ENCODE data around the gene TNFSF8.

Gene TNFSF8

GRCh38 chr9:114884787-114885452, 45.5 kb downstream of the TNFSF8 start:
- TF ChIP-seq, protein P1, sequence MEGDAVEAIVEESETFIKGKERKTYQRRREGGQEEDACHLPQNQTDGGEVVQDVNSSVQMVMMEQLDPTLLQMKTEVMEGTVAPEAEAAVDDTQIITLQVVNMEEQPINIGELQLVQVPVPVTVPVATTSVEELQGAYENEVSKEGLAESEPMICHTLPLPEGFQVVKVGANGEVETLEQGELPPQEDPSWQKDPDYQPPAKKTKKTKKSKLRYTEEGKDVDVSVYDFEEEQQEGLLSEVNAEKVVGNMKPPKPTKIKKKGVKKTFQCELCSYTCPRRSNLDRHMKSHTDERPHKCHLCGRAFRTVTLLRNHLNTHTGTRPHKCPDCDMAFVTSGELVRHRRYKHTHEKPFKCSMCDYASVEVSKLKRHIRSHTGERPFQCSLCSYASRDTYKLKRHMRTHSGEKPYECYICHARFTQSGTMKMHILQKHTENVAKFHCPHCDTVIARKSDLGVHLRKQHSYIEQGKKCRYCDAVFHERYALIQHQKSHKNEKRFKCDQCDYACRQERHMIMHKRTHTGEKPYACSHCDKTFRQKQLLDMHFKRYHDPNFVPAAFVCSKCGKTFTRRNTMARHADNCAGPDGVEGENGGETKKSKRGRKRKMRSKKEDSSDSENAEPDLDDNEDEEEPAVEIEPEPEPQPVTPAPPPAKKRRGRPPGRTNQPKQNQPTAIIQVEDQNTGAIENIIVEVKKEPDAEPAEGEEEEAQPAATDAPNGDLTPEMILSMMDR (IDR thresholded peaks at IDR 0.05) = no peak

GRCh38 chr9:114883709-114884108, 46.7 kb downstream of the TNFSF8 start:
- TF ChIP-seq, protein P1 (IDR thresholded peaks at IDR 0.05) = no peak

DNA sequence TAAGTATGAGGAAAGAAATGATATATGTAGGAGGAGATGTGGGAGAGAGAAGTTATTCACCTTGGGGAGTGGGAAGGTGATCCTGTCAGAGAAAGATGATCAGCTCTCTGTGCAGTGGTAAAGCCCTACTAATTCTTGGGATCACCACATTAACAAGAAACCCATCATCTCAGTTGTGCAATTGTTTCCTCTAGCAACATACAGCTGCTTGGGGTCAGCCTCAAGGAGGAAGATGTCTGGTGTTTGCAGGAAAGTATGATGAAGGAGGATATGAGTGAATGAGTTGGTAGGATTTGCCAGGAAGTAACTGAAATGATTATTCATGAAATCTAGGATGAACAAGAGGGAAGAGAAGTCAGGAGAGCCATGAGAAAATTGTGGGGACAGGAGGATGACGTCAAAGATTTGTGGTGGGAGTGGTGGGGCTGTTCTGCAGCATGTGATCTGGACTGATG, 50.1 kb downstream of the TNFSF8 start:
- TF ChIP-seq, protein P1 (IDR thresholded peaks at IDR 0.05) = no peak

DNA sequence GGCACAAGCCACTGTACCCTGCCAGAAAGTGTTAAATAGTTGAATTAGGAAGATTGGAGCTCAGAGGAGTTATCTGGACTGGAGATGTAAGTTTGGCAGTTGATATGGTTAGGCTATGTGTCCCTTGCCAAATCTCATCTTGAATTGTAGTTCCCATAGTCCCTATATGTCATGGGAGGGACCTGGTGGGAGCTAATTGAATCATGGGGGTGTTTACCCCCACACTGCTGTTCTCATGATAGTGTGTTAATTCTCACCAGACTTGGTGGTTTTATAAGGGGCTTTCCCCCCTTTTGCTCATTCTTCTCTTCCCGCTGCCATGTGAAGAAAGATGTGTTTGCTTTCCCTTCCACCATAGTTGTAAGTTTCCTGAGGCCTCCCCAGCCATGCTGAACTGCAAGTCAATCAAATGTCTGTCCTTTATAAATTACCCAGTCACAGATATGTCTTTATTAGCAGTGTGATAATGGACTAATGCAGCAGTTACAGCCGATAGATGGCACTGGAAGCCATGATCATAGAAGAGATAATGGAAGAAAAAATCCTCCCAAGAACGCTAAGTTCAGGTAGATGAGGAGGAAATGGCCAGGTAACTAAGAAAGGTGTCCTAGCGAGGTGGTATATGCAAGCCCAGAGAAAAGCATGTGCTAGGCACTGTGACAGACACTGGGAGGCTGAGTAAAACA, 51.4 kb downstream of the TNFSF8 start:
- TF ChIP-seq, protein P1 (IDR thresholded peaks at IDR 0.05) = peak; percentile 34; the same call in 1 of the 2 replicates

DNA sequence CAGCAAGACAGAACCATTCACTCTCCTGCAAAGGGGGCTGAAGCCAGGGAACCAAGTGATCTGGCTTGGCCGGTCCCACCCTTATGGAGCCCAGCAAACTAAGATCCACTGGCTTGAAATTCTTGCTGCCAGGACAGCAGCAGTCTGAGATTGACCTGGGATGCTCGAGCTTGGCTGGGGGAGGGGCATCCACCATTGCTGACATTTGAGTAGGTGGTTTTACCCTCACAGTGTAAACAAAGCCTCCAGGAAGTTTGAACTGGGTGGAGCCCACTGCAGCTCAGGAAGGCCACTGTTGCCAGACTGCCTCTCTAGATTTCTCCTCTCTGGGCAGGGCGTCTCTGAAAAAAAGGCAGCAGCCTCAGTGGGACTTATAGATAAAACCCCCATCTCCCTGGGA, 60.5 kb downstream of the TNFSF8 start:
- TF ChIP-seq, protein P1 (IDR thresholded peaks at IDR 0.05) = no peak

DNA sequence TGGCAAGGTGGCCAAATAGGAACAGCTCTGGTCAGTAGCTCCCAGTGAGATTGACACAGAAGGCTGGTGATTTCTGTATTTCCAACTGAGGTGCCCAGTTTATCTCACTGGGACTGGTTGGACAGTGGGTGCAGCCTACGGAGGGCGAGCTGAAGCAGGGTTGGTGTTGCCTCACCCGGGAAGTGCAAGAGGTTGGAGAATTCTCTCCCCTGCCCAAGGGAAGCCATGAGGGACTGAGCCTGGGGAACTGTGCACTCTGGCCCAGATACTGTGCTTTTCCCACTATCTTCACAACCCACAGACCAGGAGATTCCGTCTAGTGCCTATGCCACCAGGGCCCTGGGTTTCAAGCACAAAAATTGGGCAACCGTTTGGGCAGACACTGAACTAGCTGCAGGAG, 61.0 kb downstream of the TNFSF8 start:
- TF ChIP-seq, protein P1 (IDR thresholded peaks at IDR 0.05) = no peak

DNA sequence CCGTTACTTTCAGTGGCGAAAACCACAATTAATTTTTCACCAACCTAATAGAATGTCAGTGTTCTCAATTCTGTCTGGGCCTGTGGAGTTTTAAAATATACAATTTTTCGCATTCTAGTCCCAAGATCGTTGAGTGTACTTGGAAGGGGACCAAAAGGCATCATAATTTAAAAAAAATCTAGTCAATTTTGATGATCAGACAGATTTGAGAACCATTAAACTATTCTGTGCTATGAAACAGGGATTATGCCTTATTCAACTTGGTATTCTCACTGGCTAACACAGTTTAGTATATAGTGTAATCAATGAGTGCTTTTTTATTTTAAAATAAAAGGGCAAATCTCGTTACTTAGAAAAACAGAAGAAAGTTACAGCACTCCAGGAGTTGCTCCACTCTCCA, 63.1 kb downstream of the TNFSF8 start:
- TF ChIP-seq, protein P1 (IDR thresholded peaks at IDR 0.05) = no peak
